H9 (cell line): ENCODE measurements around the gene VILL. TPM values are rescaled to one million over a fixed set of nuclear protein-coding genes. Genes with fewer than 3 reads are reported as not detected.
"Not testable (repeated sequence)": the region's sequence is repeated elsewhere in the genome, so short reads cannot be mapped to it uniquely, and the experiment has no call there.

Experiments used
- DNase-seq: peaks from one replicate; pipeline ENCODE4 v3.0.0-alpha.2; 2017
- H2AFZ ChIP-seq: one replicate; pipeline ENCODE4 v1.6.1; 2013; ENCODE audit warnings: mild to moderate bottlenecking, low read length, control low read depth, moderate library complexity
- H2AK5ac ChIP-seq: 2 replicates; pipeline ENCODE4 v1.6.1; 2013; ENCODE audit warnings: low read length, control low read depth, mixed read lengths; ENCODE audit not compliant: insufficient read length
- H2BK120ac ChIP-seq: one replicate; pipeline ENCODE4 v1.6.1; 2013; ENCODE audit warnings: low read depth, mild to moderate bottlenecking, low read length, control low read depth, inconsistent platforms; ENCODE audit not compliant: poor library complexity, severe bottlenecking
- H2BK12ac ChIP-seq: 2 replicates; pipeline ENCODE4 v1.6.1; 2013; ENCODE audit warnings: low read length, control low read depth, mixed read lengths, low read depth; ENCODE audit not compliant: insufficient read length
- H2BK15ac ChIP-seq: 2 replicates; pipeline ENCODE4 v1.6.1; 2013; ENCODE audit warnings: low read depth, low read length, control low read depth
- H2BK20ac ChIP-seq: one replicate; pipeline ENCODE4 v1.6.1; 2013; ENCODE audit warnings: low read depth, mild to moderate bottlenecking, low read length, control low read depth, inconsistent platforms; ENCODE audit not compliant: poor library complexity, severe bottlenecking
- H2BK5ac ChIP-seq: 2 replicates; pipeline ENCODE4 v1.6.1; 2013; ENCODE audit warnings: low read length, control low read depth, mixed read lengths; ENCODE audit not compliant: insufficient read length
- H3K14ac ChIP-seq: 2 replicates; pipeline ENCODE4 v1.6.1; 2013; ENCODE audit warnings: low read length, control low read depth; ENCODE audit not compliant: insufficient read depth
- H3K18ac ChIP-seq: 2 replicates; pipeline ENCODE4 v1.6.1; 2013; ENCODE audit warnings: low read depth, mild to moderate bottlenecking, mixed read lengths, low read length, control low read depth; ENCODE audit not compliant: insufficient read length
- H3K23ac ChIP-seq: 2 replicates; pipeline ENCODE4 v1.6.1; 2013; ENCODE audit warnings: low read length, control low read depth, mixed read lengths, low read depth; ENCODE audit not compliant: insufficient read length
- H3K23me2 ChIP-seq: 2 replicates; pipeline ENCODE4 v1.6.1; 2013; ENCODE audit warnings: low read depth, mild to moderate bottlenecking, mixed read lengths, low read length, control low read depth; ENCODE audit not compliant: insufficient read length, poor library complexity, severe bottlenecking
- H3K27ac ChIP-seq: 2 replicates; pipeline ENCODE4 v1.5.1; 2013; ENCODE audit warnings: low read length, control low read depth, mixed read lengths, low read depth; ENCODE audit not compliant: insufficient read length
- H3K27me3 ChIP-seq: 2 replicates; pipeline ENCODE4 v1.6.1; 2013; ENCODE audit warnings: low read length, control low read depth, inconsistent platforms; ENCODE audit not compliant: insufficient read depth
- H3K4ac ChIP-seq: 2 replicates; pipeline ENCODE4 v1.6.1; 2013; ENCODE audit warnings: low read depth, mild to moderate bottlenecking, control low read depth, inconsistent platforms, low read length, moderate library complexity
- H3K4me1 ChIP-seq: 2 replicates; pipeline ENCODE4 v1.6.1; 2013; ENCODE audit warnings: low read length, control low read depth, inconsistent platforms; ENCODE audit not compliant: insufficient read depth
- H3K4me2 ChIP-seq: 2 replicates; pipeline ENCODE4 v1.6.1; 2013; ENCODE audit warnings: low read length, control low read depth, mixed read lengths; ENCODE audit not compliant: insufficient read length, insufficient read depth
- H3K56ac ChIP-seq: 2 replicates; pipeline ENCODE4 v1.6.1; 2013; ENCODE audit warnings: low read depth, mild to moderate bottlenecking, mixed read lengths, low read length, control low read depth; ENCODE audit not compliant: insufficient read length
- H3K79me1 ChIP-seq: 2 replicates; pipeline ENCODE4 v1.6.1; 2013; ENCODE audit warnings: low read depth, mild to moderate bottlenecking, moderate library complexity, low read length, control low read depth, inconsistent platforms; ENCODE audit not compliant: insufficient read depth, poor library complexity, severe bottlenecking
- H3K79me2 ChIP-seq: 2 replicates; pipeline ENCODE4 v1.6.1; 2013; ENCODE audit warnings: low read length, control low read depth, inconsistent platforms; ENCODE audit not compliant: insufficient read depth
- H3K9ac ChIP-seq: 2 replicates; pipeline ENCODE4 v1.6.1; 2013; ENCODE audit warnings: low read length, control low read depth, mixed read lengths; ENCODE audit not compliant: insufficient read length; ENCODE audit errors: extremely low read depth
- H3K9me3 ChIP-seq: one replicate; pipeline ENCODE4 v1.6.1; 2013; ENCODE audit warnings: low read depth, low read length, inconsistent platforms; ENCODE audit not compliant: control insufficient read depth
- H3T11ph ChIP-seq: one replicate; pipeline ENCODE4 v1.6.1; 2013; ENCODE audit warnings: mild to moderate bottlenecking, low read length, control low read depth, inconsistent platforms
- H4K20me1 ChIP-seq: one replicate; pipeline ENCODE4 v1.6.1; 2013; ENCODE audit not compliant: control insufficient read depth, insufficient read length, insufficient read depth
- H4K5ac ChIP-seq: 2 replicates; pipeline ENCODE4 v1.6.1; 2013; ENCODE audit warnings: low read depth, mild to moderate bottlenecking, mixed read lengths, low read length, control low read depth; ENCODE audit not compliant: insufficient read length
- H4K8ac ChIP-seq: replicated peaks from 2 replicates; pipeline ENCODE4 v1.6.1; 2013; ENCODE audit warnings: low read length, control low read depth, mixed read lengths, low read depth; ENCODE audit not compliant: insufficient read length
- H4K91ac ChIP-seq: 2 replicates; pipeline ENCODE4 v1.6.1; 2013; ENCODE audit warnings: low read depth, mild to moderate bottlenecking, moderate library complexity, mixed read lengths, low read length, control low read depth; ENCODE audit not compliant: insufficient read length
- H3K27ac Mint-ChIP-seq, 3 experiments: 2 replicates in 2 of 3; 3 replicates in 1 of 3; pipeline ENCODE4 v1.8.0; 2020 to 2021; ENCODE audit warnings: mixed read lengths in 3 of 3, mild to moderate bottlenecking in 1 of 3, moderate library complexity in 1 of 3
- H3K27me3 Mint-ChIP-seq: 2 replicates; pipeline ENCODE4 v1.8.0; 2021; ENCODE audit warnings: low read depth, mild to moderate bottlenecking, moderate library complexity, mixed read lengths
- H3K36me3 Mint-ChIP-seq, 3 experiments: 2 replicates in 2 of 3; 3 replicates in 1 of 3; pipeline ENCODE4 v1.8.0; 2020 to 2021; ENCODE audit warnings: low read depth in 3 of 3, mixed read lengths in 3 of 3; ENCODE audit not compliant: insufficient read depth in 1 of 3
- H3K4me1 Mint-ChIP-seq, 2 experiments: 2 replicates each; pipeline ENCODE4 v1.8.0; 2020; ENCODE audit warnings: mixed read lengths in 2 of 2
- H3K4me3 Mint-ChIP-seq, 2 experiments: 2 replicates in 1 of 2; 3 replicates in 1 of 2; pipeline ENCODE4 v1.8.0; 2020 to 2021; ENCODE audit warnings: mild to moderate bottlenecking in 2 of 2, mixed read lengths in 2 of 2, moderate library complexity in 1 of 2
- H3K9me3 Mint-ChIP-seq, 2 experiments: 2 replicates in 1 of 2; 3 replicates in 1 of 2; pipeline ENCODE4 v1.8.0; 2020; ENCODE audit warnings: mild to moderate bottlenecking in 2 of 2, mixed read lengths in 2 of 2, moderate library complexity in 1 of 2
- WGBS: extraction: QIAGEN DNeasy Blood & Tissue Kit; methylation state at CpG from one replicate; pipeline ENCODE4 v1.1.7; 2013; ENCODE audit warnings: missing lambda C conversion rate, low lambda C conversion rate, mixed read lengths; ENCODE audit not compliant: insufficient read length; ENCODE audit errors: extremely low coverage; 5-methylcytosine and 5-hydroxymethylcytosine counted together
- total RNA-seq: library from RNA; stranded (reverse); gene quantifications from 2 replicates; pipeline ENCODE4 v1.2.1, GENCODE V29; 2021

VILL gene
- total RNA-seq, 1 experiment from 2014 or later: 3.2 TPM

GRCh38 chr3:38053813-38054498 is 63.4 kb downstream of the VILL start:
- H4K91ac ChIP-seq, H2BK15ac ChIP-seq, H3K27me3 ChIP-seq, H3K79me1 ChIP-seq, H3K9me3 ChIP-seq, H3T11ph ChIP-seq, H3K4me3 Mint-ChIP-seq, H3K27ac Mint-ChIP-seq, H2BK20ac ChIP-seq, H2BK5ac ChIP-seq, H3K56ac ChIP-seq, H4K8ac ChIP-seq, H3K9ac ChIP-seq, H3K36me3 Mint-ChIP-seq, H3K4ac ChIP-seq, H4K20me1 ChIP-seq, H3K18ac ChIP-seq, H3K23me2 ChIP-seq, H2AK5ac ChIP-seq, H3K14ac ChIP-seq, H4K5ac ChIP-seq, H3K79me2 ChIP-seq, H3K4me1 ChIP-seq, H2BK12ac ChIP-seq, H2AFZ ChIP-seq, H3K27ac ChIP-seq, H3K4me2 ChIP-seq, DNase-seq, H3K23ac ChIP-seq, H2BK120ac ChIP-seq, H3K4me1 Mint-ChIP-seq: not testable (repeated sequence)
- WGBS: no CpG with 5 or more reads among the region's 9 CpGs
- Mint-ChIP-seq H3K9me3 (peaks cover 20 to 21% of the 10 kb centered on the region in 2 experiments), H3K27me3 (peaks cover 12% of the 10 kb centered on the region)
